Body of pancreas (tissue), 4 donors: ENCODE results near the gene MKRN2.

ENCODE experiments used
- CTCF ChIP-seq, 7 experiments: fragments of 450-650 bp in 4 of 7; fragments of 200-600 bp in 3 of 7; sonication (generic) in 3 of 7; IDR thresholded peaks; one replicate each; pipeline ENCODE4 v1.5.1; 2016 to 2019; ENCODE audit warnings: antibody characterized with exemption in 7 of 7
- POLR2A ChIP-seq, 3 donors: fragments of 450-650 bp; IDR thresholded peaks; one replicate each; pipeline ENCODE4 v1.6.1; 2016; ENCODE audit warnings: antibody characterized with exemption in 3 of 3, mild to moderate bottlenecking in 2 of 3

- TF ChIP-seq POLR2A (IDR thresholded peaks at IDR 0.05), result peak; percentile 96 to 98 (median 97)
- TF ChIP-seq CTCF (IDR thresholded peaks at IDR 0.05), result peak in 1 of 7 experiments; percentile 35
Measured at GRCh38 chr3:12556690-12557472, at the start of gene MKRN2.
